Measurements from ENCODE around the gene DMC1. TPM values are rescaled to one million over a fixed set of nuclear protein-coding genes. Genes with fewer than 3 reads are reported as not detected.

The DMC1 gene
- total and polyA plus RNA-seq, 2 donors = 0.30 to 14.7 TPM

GRCh38 chr22:38469306-38469781, 100.6 kb downstream of the DMC1 start:
- H3K36me3 ChIP-seq (ENCODE audit: control insufficient read depth in 2 of 2, insufficient read depth in 2 of 2, low read length in 1 of 2) = no peaks in the 10 kb centered on the region
- DNase-seq (ENCODE audit: low read depth in 6 of 9, low spot score in 9 of 9) = no peak
- peaks cover 5 to 47% of the 10 kb centered on the region in 2 donors for H3K27me3 ChIP-seq (ENCODE audit: control insufficient read depth in 2 of 2, insufficient read depth in 1 of 2, low read length in 1 of 2)
- no peak overlapping the region for H3K4me3 ChIP-seq (ENCODE audit: low read length in 2 of 2)
- no peak overlapping the region for H3K27ac ChIP-seq (ENCODE audit: low read depth in 1 of 2, low read length in 1 of 2)
- H3K9me3 ChIP-seq (ENCODE audit: control insufficient read depth in 2 of 2, insufficient read depth in 1 of 2, low read length in 1 of 2) = peaks cover 0 to 6% of the 10 kb centered on the region in 2 donors
- peaks cover 12 to 18% of the 10 kb centered on the region in 2 donors for H3K4me1 ChIP-seq (ENCODE audit: control insufficient read depth in 2 of 2, insufficient read depth in 2 of 2, low read length in 2 of 2)
- 98% methylated on average over 6 of the region's 6 CpGs for WGBS

Other genes starting within 250 kb of the DMC1 start
- gene KCNJ4, start 115.0 kb downstream of the DMC1 start, total RNA-seq = 0.66 TPM
- 0.32 TPM for gene KCNJ4, start 115.0 kb downstream of the DMC1 start, polyA plus RNA-seq
- gene KDELR3, start 102.1 kb downstream of the DMC1 start, total RNA-seq = 2.3 TPM
- gene KDELR3, start 102.1 kb downstream of the DMC1 start, polyA plus RNA-seq = 1.9 TPM
- gene DDX17, start 63.9 kb downstream of the DMC1 start, total RNA-seq = 402 TPM
- gene DDX17, start 63.9 kb downstream of the DMC1 start, polyA plus RNA-seq = 325 TPM
- gene FAM227A, start 86.2 kb upstream of the DMC1 start, total RNA-seq = 0.66 TPM
- 0.73 TPM for gene FAM227A, start 86.2 kb upstream of the DMC1 start, polyA plus RNA-seq
- 9.0 TPM for gene CBY1, start 86.5 kb upstream of the DMC1 start, total RNA-seq
- 41.1 TPM for gene CBY1, start 86.5 kb upstream of the DMC1 start, polyA plus RNA-seq
- gene TOMM22, start 111.8 kb upstream of the DMC1 start, total RNA-seq = 63.9 TPM
- 38.9 TPM for gene TOMM22, start 111.8 kb upstream of the DMC1 start, polyA plus RNA-seq
- 25.7 TPM for gene JOSD1, start 130.8 kb upstream of the DMC1 start, total RNA-seq
- gene JOSD1, start 130.8 kb upstream of the DMC1 start, polyA plus RNA-seq = 27.8 TPM
- gene GTPBP1, start 135.8 kb upstream of the DMC1 start, total RNA-seq = 16.0 TPM
- gene GTPBP1, start 135.8 kb upstream of the DMC1 start, polyA plus RNA-seq = 16.2 TPM
- 61.5 TPM for gene SUN2, start 185.8 kb upstream of the DMC1 start, total RNA-seq
- gene SUN2, start 185.8 kb upstream of the DMC1 start, polyA plus RNA-seq = 64.9 TPM
- gene DNAL4, start 224.0 kb upstream of the DMC1 start, total RNA-seq = 20.4 TPM
- 19.6 TPM for gene DNAL4, start 224.0 kb upstream of the DMC1 start, polyA plus RNA-seq

Data from thymus (tissue), 11 donors.